CD4-positive, alpha-beta T cell treated with Interleukin-12 subunit alpha and Interleukin-12 subunit beta, for 1 hour (primary cell): ENCODE measurements around the gene NRF1.
A peak's percentile ranks its signal among the peaks of the same experiment; 100 is the strongest.
"Not testable (repeated sequence)": the region's sequence is repeated elsewhere in the genome, so short reads cannot be mapped to it uniquely, and the experiment has no call there.

Experiments used
- DNase-seq: peaks from one replicate; pipeline ENCODE4 v3.0.0-alpha.2; 2020

NRF1 gene

GRCh38 chr7:129650056-129650758 is 38.7 kb downstream of the NRF1 start:
- no peak for DNase-seq

DNA sequence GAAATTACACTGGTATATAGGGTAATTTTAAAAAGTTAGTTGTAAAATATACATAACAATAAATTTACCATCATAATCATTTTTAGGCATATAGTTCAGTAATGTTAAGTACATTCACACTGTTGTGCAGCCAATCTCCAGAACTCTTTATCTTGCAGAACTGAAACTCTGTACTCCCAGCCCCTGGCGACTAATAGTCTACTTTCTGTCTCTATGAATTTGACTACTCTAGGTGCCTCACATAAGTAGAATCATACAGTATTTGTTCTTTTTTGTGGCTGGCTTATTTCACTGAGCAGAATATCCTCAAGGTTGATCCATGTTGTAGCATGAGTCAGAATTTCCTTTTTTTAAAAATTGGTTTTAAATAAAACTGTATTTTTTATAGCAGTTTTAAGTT is 41.4 kb downstream of the NRF1 start:
- no peak for DNase-seq

DNA sequence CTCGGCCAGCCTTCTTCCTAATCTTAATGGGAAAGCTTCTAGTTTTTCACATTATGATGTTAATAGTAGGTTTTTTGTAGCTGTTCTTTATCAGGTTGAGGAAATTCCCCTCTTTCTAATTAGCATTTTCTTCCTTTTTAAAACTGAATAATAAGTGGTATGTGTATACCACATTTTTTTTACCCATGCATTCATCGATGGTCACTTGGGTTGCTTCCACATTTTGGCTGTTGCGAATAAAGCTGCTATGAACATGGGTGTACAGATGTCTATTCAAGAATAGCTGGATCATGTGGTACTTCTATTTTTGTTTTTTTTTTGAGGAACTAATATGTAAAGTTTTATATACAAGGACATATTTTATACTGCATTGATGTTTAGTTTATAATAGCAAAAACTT is 44.3 kb downstream of the NRF1 start:
- DNase-seq: no peak

DNA sequence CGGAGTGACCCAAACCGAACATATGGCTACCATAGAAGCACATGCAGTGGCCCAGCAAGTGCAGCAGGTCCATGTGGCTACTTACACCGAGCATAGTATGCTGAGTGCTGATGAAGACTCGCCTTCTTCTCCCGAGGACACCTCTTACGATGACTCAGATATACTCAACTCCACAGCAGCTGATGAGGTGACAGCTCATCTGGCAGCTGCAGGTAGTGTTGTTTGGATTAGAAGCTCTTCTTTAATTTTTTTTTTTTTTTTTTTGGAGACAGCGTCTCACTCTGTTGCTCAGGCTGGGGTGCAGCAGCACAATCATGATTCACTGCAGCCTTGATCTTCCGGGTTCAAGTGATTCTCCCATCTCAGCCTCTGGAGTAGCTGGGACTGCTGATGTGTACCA is 45.8 kb downstream of the NRF1 start:
- no peak for DNase-seq

DNA sequence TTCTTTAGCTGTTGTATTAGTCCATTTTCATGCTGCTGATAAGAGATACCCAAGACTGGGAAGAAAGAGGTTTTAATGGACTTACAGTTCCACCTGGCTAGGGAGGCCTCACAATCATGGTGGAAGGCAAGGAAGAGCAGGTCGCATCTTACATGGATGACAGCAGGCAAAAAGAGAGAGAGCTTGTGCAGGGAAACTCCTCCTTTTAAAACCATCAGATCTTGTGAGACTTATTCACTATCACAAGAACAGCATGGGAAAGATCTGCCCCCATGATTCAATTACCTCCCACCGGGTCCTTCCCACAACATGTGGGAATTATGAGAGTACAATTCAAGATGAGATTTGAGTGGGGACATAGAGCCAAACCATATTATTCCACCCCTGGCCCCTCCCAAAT is 48.4 kb downstream of the NRF1 start:
- not testable (repeated sequence) for DNase-seq

DNA sequence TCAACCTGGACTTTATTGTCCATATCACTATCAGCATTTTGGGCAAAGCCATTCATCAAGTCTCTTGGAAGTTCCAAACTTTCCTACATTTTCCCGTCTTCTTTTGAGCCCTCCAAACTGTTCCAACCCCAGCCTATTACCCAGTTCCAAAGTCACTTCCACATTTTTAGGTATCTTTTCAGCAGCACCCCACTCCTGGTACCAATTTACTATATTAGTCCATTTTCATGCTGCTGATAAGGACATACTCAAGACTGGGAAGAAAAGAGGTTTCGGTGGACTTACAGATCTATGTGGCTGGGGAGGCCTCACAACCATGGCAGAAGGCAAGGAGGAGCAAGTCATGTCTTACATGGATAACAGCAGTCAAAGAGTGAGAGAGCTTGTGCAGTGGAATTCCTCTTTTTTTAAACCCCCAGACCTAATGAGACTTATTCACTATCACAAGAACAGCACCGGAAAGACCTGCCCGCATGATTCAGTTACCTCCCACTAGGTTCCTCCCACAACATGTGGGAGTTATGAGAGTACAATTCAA is 50.2 kb downstream of the NRF1 start:
- DNase-seq: no peak

- DNase-seq: not testable (repeated sequence)
Measured at GRCh38 chr7:129663240-129663639, 51.7 kb downstream of the NRF1 start.

DNA sequence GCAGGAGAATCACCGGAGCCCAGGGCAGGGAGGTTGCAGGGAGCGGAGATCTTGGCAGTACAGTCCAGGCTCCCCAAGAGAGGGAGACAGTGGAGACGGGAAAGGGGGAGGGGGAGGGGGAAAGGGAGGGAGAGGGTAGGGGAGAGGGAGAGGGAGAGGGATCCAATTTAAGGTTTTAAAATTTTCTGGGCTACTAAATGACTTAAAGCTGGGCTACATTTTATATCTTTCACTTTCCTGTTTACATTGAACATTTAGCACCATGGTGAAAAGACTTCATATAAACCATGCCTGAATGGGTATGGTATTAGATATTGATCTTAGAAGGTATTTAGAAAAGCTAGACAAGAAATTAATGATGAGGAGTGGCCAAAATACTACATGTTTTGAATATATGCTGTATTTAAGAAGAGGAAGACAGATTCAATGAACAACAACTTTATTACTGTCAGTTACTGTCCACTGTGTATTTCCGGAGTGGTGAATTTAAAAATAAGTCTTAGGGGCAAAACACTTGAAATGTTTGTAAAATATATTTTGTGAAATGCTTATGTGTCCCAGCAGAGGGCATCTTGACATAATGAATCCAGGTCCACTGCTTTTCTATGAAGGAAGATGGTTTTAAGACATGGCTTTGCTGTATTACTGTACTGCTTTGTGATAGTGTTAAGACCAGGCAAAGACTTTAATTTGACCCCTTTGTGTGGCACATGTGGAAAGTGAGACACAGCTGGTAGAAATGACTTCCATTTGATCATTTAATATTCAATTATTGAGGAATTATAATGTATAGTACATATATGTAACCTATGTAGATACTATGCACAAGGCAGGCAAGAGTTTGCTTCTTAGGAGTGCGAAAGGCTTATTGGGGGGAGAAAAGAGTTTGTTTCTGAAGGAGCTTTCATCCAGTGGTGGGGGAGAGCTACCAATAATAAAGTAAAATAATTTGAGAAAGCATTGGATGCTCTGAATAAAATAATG is 52.8 kb downstream of the NRF1 start:
- DNase-seq: peak; percentile 20

GRCh38 chr7:129665013-129665401 is 53.5 kb downstream of the NRF1 start:
- no peak for DNase-seq

- no peak for DNase-seq
Measured at GRCh38 chr7:129667116-129667515, 55.6 kb downstream of the NRF1 start.

DNA sequence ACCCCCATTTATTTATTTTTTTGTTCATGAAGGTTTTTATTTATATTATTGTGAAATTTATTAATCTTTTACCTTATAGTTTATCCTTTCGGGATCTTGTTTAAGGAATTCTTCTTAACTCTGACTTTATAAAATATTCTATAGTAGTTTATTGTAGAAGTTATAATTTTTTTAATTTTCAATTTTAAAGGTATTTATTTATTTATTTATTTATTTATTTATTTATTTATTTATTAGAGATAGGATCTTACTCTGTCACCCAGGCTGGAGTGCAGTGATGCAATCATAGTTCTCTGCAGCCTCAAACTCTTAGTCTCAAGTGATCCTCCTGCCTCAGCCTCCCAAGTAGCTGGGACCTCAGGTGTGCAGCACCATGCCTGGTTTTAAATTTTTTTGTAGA is 56.0 kb downstream of the NRF1 start:
- DNase-seq: no peak

DNA sequence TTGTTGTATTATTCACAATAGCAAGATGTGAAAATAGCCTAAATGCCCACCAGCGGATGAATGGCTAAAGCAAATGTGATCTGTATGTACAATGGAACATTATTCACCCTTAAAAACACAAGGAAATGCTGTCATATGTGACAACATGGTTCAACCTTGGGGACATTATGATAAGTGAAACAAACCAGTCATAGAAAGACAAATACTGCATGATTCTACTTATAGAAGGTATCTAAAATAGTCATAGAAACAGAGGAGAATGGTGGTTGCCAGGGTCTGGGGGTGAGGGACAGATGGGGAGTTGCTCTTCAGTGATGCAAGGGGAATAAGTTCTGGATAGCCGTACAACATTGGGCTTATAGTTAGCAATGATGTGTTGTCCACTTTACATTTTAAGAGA is 58.4 kb downstream of the NRF1 start:
- DNase-seq: no peak

- DNase-seq: no peak
Measured at GRCh38 chr7:129670656-129671055, 59.1 kb downstream of the NRF1 start.

DNA sequence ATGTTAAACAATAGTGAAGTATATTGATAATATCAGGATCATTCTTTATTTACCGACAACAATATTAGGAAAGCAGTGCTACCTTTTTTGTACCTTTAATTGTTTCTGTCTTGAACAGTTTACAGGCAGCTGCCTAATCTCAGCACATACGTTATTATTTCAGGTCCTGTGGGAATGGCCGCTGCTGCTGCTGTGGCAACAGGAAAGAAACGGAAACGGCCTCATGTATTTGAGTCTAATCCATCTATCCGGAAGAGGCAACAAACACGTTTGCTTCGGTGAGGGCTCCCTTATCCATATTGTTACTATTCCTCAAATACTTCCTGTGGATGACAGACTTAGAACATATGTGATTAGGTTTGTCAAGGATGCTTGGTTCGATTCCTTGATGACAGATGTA is 59.7 kb downstream of the NRF1 start:
- no peak for DNase-seq

- not testable (repeated sequence) for DNase-seq
Measured at GRCh38 chr7:129674475-129674874, 63.0 kb downstream of the NRF1 start.

DNA sequence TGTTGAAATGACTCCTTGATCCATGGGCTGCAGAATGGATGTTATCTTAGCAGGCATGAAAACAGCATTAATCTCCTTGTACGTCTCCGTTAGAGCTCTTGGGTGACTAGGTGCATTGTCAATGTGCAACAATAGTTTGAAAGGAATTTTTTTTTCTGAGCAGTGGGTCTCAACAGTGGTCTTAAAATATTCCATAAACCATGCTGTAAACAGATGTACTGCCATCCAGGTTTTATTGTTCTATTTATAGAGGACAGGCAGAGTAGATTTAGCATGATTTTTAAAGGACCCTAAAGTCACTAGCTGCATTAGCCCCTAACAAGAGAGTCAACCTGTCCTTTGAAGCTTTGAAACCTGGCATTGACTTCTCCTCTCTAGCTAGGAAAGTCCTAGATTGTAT is 64.0 kb downstream of the NRF1 start:
- DNase-seq: no peak

DNA sequence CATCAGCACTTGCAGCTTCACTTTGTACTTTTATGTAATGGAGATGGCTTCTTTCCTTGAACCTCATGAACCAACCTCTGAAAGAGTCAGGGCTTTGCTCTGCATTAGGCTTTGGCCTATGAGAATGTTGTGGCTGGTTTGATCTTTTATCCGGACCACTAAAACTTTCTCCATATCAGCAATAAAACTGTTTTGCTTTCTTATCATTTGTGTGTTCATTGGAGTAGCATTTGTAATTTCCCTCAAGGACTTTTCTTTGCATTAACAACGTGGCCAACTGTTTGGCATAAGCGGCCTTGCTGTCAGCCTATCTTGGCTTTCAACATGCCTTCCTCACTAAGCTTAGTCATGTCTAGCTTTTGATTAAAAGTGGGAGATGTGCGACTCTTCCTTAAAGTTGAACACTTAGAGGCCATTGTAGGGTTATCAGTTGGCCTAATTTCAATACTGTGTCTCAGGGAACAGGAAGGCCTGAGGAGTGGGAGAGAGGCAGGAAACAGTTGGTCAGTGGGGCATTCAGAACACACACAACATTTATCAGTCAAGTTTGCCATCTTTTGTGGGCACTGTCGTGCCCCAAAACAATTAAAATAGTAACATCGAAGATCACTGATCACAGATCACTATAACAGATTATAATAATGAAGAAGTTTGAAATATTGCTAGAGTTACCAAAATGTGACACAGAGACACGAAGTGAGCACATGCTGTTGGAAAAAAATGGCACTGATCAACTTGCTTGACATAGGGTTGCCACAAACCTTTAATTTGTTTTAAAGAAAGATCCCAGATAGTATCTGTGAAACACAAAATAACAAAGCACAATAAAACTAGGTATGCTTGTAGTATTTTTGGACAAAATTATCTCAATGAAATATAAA is 64.7 kb downstream of the NRF1 start:
- no peak for DNase-seq

- no peak for DNase-seq
Measured at GRCh38 chr7:129677796-129678195, 66.3 kb downstream of the NRF1 start.

DNA sequence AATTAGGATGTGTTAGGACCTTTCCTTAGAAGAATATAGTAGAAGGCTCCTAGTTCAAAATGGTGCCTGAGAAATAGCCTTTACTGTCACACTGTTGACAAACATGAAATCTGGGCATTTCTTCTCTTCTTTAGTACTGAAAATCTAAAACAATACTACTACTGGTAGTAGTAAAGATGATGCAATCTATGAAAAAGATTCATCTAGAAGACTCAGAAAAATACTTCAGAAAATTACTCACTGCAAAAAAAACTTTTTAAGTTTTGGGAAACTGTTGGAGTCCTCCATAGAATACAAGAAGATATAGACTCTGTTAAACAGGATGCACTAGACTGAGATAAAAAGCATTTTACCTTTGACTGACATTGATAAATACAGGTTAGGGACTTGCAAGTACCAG is 67.1 kb downstream of the NRF1 start:
- DNase-seq: no peak

- no peak for DNase-seq
Measured at GRCh38 chr7:129680400-129680799, 68.9 kb downstream of the NRF1 start.

DNA sequence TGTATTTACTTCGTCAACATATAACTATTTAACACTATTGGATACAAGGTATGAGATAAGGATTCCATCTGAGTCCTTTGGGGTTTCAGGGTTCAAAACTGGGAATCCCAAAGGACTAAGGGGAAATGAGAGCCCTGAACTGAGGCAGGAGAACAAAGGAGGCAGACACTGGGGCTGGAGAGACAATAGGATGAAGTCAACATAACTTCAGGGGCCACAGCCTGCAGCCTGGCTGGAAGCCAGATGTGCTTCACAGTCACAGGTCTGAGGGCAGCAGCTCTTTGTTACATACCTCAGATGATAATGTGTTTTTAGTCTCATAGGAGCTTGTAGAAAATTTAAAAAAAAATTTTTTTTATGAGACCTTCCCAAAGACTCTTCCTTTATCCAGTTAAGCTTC is 73.3 kb downstream of the NRF1 start:
- DNase-seq: no peak

- no peak for DNase-seq
Measured at GRCh38 chr7:129686063-129686462, 74.5 kb downstream of the NRF1 start.
